ENCODE data around the gene CFAP100.

- TF ChIP-seq POLR2A (IDR thresholded peaks at IDR 0.05; ENCODE audit: low read depth, low read length), result no peak
- TF ChIP-seq TAF1 (IDR thresholded peaks at IDR 0.05; ENCODE audit: borderline replicate concordance, low read depth, low read length), result no peak
- TF ChIP-seq POLR2AphosphoS5 (IDR thresholded peaks at IDR 0.05; ENCODE audit: low read depth, low read length), result no peak
Measured at GRCh38 chr3:126357295-126358037, 37.2 kb upstream of the CFAP100 start, which contains the start of gene KLF15.

Measured in GM12892 (cell line).